WI38 (cell line): ENCODE data around the gene TTYH3.

ENCODE experiments used
- H3K4me3 ChIP-seq: 2 replicates; pipeline ENCODE4 v1.5.1; 2011; ENCODE audit warnings: low read depth, mild to moderate bottlenecking, control low read depth, low read length
- CTCF ChIP-seq: IDR thresholded peaks from 2 replicates; pipeline ENCODE4 v1.5.1; 2012; ENCODE audit warnings: low read depth, mild to moderate bottlenecking, control low read depth, low read length

The TTYH3 gene

GRCh38 chr7:2634267-2635145 lies 2.7 kb downstream of the TTYH3 start:
- TF ChIP-seq CTCF, result no peak
- H3K4me3 ChIP-seq, result peak overlapping the region; percentile 95

- TF ChIP-seq CTCF, result no peak
- no peak overlapping the region; the same call in 1 of the 2 replicates for H3K4me3 ChIP-seq
Measured at GRCh38 chr7:2635148-2635668, 3.4 kb downstream of the TTYH3 start.

- H3K4me3 ChIP-seq, result no peak overlapping the region
- TF ChIP-seq CTCF, result no peak
Measured at GRCh38 chr7:2635810-2636701, 4.3 kb downstream of the TTYH3 start.

GRCh38 chr7:2637066-2637471 lies 5.3 kb downstream of the TTYH3 start:
- H3K4me3 ChIP-seq, result no peak overlapping the region

GRCh38 chr7:2637505-2638223 lies 5.9 kb downstream of the TTYH3 start:
- no peak for TF ChIP-seq CTCF
- H3K4me3 ChIP-seq, result no peak overlapping the region

More at GRCh38 chr7:2637066-2637471, 5.3 kb downstream of the TTYH3 start:
- no peak for TF ChIP-seq CTCF

- no peak overlapping the region for H3K4me3 ChIP-seq
- no peak for TF ChIP-seq CTCF
Measured at GRCh38 chr7:2638224-2638991, 6.6 kb downstream of the TTYH3 start.
